ENCODE results near the gene PDE4A. TPM values are rescaled to one million over a fixed set of nuclear protein-coding genes. Genes with fewer than 3 reads are reported as not detected.
A peak's percentile ranks its signal among the peaks of the same experiment; 100 is the strongest.

The PDE4A gene
- total RNA-seq, 1 experiment from 2014 or later = 2.6 TPM

DNA sequence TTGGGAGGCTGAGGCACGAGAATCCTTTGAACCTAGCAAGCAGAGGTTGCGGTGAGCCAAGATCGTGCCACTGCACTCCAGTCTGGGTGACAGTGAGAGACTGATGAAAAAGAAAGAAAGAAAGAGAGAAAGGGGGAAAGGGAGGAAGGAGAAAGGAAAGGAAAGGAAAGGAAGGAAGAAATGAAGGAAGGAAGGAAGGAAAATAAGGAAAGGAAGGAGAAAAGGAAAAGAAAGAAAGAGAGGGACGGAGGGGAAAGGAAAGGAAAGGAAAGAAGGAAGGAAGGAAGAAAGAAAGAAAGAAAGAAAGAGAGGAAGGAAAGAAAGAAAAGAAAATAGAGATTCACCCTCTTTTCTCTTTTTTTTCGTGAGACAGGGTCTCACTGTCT is 8.7 kb downstream of the PDE4A start:
- Histone ChIP-seq H3K27me3 (ENCODE audit: control insufficient read depth, insufficient read depth, low read length) (peaks cover 71% of the 10 kb centered on the region), H3K4me3 (ENCODE audit: insufficient read depth, low read depth, low read length) (no peak overlapping the region), H3K36me3 (replicated peaks; ENCODE audit: control insufficient read depth, insufficient read depth, low read length) (no peaks in the 10 kb centered on the region)
- no peak for DNase-seq

DNA sequence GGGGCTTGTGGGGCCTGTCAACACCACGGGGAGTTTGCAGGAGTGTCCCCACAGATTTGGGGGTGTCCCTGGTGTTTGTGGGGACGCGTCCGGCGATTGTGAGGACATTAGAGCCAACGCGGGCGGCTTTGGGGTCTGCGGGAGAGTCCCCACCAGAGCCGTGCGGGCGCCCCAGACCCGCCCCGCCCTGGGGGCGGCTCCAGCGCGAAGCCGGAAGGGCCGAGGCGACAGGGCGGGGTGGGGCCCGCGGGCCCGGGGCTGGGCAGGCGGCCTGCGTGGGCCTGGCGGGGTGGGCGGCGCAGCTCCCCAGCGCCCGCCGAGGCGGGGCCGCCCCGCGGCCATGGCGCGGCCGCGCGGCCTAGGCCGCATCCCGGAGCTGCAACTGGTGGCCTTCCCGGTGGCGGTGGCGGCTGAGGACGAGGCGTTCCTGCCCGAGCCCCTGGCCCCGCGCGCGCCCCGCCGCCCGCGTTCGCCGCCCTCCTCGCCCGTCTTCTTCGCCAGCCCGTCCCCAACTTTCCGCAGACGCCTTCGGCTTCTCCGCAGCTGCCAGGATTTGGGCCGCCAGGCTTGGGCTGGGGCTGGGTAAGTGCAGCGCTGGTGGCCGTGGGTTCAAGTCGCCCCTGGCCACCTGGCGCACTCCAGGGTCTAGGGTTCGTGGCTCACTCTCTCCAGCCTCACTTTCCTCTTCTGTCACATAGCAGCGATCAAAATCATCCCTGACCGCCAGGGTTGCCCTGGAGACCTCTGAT is 10.3 kb downstream of the PDE4A start:
- DNase-seq = peak; percentile 87
- H3K27me3 ChIP-seq (ENCODE audit: control insufficient read depth, insufficient read depth, low read length) = peaks cover 56% of the 10 kb centered on the region
- H3K36me3 ChIP-seq (replicated peaks; ENCODE audit: control insufficient read depth, insufficient read depth, low read length) = no peaks in the 10 kb centered on the region
- H3K4me3 ChIP-seq (ENCODE audit: insufficient read depth, low read depth, low read length) = peak overlapping the region; percentile 34

DNA sequence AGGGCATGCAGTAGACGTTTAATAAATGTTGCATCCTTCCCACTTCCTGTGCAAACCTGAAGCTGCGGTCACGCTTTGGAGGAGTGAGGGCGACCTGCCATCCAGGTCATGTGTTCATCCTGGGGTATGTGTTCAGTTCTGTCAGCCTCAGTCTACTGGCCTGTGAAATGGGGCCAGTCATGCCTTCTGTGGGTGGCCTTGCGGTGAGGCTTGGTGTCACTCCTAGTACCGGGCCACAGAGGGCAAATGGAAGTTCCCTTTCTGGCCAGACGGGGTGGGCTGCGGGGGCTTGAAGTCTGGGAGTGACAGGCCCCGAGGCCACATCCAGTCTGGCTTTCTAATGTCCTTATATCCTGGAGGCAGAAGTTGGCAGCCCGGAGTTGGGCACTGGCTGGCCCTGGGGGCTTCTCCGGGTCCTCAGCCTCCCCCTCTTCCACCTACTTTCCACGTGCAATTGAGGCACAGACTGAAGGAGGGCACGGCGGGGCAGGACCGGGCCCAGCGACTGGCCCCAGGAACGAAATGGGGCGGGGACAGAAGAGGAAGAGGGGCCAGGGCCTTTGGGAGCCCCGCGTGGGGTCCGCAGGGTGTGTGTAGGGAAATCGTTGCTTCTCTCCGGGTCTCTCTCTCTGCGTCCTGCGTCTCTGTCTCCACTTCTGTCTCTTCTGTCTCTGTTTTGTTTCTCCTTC is 11.1 kb downstream of the PDE4A start:
- DNase-seq = peak; percentile 69
- Histone ChIP-seq H3K4me3 (ENCODE audit: insufficient read depth, low read depth, low read length) (peak overlapping the region; percentile 45), H3K27me3 (ENCODE audit: control insufficient read depth, insufficient read depth, low read length) (peaks cover 53% of the 10 kb centered on the region), H3K36me3 (replicated peaks; ENCODE audit: control insufficient read depth, insufficient read depth, low read length) (no peaks in the 10 kb centered on the region)

DNA sequence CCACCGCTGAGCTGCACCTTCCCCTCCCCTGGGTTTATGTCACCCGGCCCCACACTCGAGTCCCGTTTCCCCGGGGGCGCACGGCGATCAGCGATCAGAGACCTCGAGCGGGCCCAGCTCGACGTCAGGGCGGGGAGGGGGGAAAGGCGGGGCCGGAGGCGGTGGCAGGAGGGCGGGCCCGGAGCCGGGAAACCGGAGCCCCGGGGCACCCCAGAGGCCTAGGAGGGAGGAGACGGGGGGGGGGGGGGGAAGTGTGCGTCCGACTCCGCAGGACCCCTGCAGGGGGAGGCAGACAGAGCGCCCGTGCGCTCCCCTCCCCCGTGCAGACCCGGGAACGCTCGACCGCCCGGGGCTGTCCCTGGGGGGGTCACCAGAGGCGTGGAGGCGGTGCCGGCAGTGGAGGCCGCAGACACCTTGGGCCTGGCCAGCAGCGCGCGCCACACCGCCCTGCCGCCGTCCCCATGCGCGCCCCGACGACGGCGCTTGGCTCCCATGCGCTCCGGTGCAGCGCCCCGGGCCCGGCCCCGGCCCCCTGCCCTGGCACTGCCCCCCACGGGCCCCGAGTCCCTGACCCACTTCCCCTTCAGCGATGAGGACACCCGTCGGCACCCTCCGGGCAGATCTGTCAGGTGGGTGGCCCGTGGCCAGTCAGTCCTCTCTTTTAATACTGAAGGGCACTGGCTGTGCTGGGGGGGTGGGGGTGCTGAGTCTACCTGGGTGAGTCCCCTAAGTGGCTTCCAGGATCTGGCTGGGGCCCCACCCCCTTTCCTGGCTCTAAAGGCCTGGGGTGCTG is 11.8 kb downstream of the PDE4A start:
- Histone ChIP-seq H3K4me3 (ENCODE audit: insufficient read depth, low read depth, low read length) (peak overlapping the region; percentile 45), H3K27me3 (ENCODE audit: control insufficient read depth, insufficient read depth, low read length) (peaks cover 53% of the 10 kb centered on the region), H3K36me3 (replicated peaks; ENCODE audit: control insufficient read depth, insufficient read depth, low read length) (no peaks in the 10 kb centered on the region)
- DNase-seq = peak; percentile 94

DNA sequence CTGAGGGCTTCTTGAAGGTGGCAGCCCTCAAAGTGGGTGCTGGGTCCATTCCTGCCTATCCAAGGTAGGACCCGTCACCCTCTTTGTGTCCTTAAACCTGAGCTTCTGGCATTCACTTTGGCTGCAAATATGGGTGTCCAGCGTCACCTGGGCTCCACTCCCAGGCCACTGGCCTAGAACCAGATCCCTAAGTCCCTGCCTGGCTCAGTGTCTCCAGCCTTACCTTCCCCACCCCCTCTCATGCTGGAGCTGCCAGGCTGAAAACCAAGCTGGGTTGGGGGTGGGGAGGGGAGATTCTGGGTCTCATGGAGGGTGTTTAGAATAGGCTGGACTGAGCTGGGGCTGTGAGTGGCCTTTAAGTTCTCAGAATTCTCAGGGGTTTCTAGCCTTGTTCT is 12.4 kb downstream of the PDE4A start:
- Histone ChIP-seq H3K36me3 (replicated peaks; ENCODE audit: control insufficient read depth, insufficient read depth, low read length) (no peaks in the 10 kb centered on the region), H3K27me3 (ENCODE audit: control insufficient read depth, insufficient read depth, low read length) (peaks cover 47% of the 10 kb centered on the region), H3K4me3 (ENCODE audit: insufficient read depth, low read depth, low read length) (no peak overlapping the region; the same call in 1 of the 2 replicates)
- peak; percentile 60 for DNase-seq

DNA sequence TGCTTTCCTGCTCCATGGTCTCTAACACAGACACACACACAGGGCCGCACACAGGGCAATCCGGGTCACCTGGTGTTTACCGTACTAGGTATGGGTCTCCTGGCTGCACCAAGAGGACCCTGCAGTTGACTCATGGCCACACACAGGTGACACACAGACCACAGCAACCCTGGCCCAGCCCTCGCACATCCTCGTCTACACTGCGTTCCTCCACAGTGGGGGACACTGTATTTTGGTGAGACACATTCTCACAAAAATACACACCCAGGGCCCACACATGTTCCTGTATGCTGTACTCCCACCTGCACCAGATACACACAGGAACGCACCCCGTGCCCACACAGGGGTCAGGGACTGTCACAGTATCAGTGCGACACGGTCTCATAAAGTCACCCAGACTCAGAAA is 12.8 kb downstream of the PDE4A start:
- Histone ChIP-seq H3K36me3 (replicated peaks; ENCODE audit: control insufficient read depth, insufficient read depth, low read length) (no peaks in the 10 kb centered on the region), H3K27me3 (ENCODE audit: control insufficient read depth, insufficient read depth, low read length) (peaks cover 45% of the 10 kb centered on the region), H3K4me3 (ENCODE audit: insufficient read depth, low read depth, low read length) (no peak overlapping the region)
- no peak for DNase-seq

DNA sequence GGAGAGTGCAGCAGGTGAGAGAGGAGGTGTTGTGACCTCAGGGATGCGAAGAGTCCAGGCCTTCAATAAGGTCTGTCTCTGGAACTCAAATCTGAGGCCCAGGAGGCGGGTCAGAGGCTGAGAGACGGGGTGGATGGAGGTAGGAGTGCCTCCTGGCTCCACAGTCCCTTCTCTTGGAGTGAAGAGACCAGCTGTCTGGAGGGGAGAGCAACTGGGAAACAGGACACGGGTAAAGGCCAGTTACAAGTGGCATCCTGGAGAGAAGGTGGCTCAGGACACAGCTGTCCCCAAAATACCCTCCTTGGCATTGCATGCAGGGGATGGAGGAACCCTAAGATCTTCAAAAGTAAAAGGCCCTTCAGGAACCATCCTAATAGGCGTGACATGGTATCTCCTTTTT is 19.2 kb downstream of the PDE4A start:
- Histone ChIP-seq H3K4me3 (ENCODE audit: insufficient read depth, low read depth, low read length) (no peak overlapping the region), H3K27me3 (ENCODE audit: control insufficient read depth, insufficient read depth, low read length) (no peaks in the 10 kb centered on the region), H3K36me3 (replicated peaks; ENCODE audit: control insufficient read depth, insufficient read depth, low read length) (no peaks in the 10 kb centered on the region)
- DNase-seq = no peak

DNA sequence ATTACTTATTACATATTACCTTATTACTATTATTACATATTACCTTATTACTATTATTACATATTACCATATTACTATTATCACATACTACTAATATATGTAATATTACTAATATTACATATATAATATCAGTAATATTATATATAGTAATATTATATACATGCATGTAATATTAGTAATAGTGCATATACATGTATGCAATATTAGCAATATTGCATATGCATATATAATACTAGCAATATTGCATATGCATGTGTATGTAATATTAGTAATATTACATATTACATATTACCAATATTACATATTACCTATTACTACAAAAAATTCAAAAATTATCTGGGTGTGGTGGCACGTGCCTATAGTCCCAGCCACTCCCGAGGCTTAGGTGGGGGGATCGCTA is 22.4 kb downstream of the PDE4A start:
- Histone ChIP-seq H3K36me3 (replicated peaks; ENCODE audit: control insufficient read depth, insufficient read depth, low read length) (no peaks in the 10 kb centered on the region), H3K4me3 (ENCODE audit: insufficient read depth, low read depth, low read length) (no peak overlapping the region), H3K27me3 (ENCODE audit: control insufficient read depth, insufficient read depth, low read length) (no peaks in the 10 kb centered on the region)
- no peak for DNase-seq

DNA sequence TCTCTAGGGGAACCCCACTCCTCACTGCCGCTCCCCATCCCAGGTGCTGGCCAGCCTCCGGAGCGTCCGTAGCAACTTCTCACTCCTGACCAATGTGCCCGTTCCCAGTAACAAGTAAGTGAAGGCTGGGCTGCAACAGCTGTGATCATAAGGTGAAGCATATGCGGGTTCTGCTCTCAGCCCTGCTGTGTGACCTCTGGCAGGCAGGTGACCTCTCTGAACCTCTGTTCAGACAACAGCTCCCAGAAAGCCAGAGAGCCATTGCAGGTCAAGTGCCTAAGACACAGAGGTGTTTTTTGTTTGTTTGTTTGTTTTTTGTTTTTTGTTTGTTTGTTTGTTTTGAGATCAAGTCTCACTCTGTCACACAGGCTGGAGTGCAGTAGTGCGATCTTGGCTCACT is 28.7 kb downstream of the PDE4A start:
- H3K4me3 ChIP-seq (ENCODE audit: insufficient read depth, low read depth, low read length) = no peak overlapping the region
- H3K27me3 ChIP-seq (ENCODE audit: control insufficient read depth, insufficient read depth, low read length) = no peaks in the 10 kb centered on the region
- no peaks in the 10 kb centered on the region for H3K36me3 ChIP-seq (replicated peaks; ENCODE audit: control insufficient read depth, insufficient read depth, low read length)
- no peak for DNase-seq

DNA sequence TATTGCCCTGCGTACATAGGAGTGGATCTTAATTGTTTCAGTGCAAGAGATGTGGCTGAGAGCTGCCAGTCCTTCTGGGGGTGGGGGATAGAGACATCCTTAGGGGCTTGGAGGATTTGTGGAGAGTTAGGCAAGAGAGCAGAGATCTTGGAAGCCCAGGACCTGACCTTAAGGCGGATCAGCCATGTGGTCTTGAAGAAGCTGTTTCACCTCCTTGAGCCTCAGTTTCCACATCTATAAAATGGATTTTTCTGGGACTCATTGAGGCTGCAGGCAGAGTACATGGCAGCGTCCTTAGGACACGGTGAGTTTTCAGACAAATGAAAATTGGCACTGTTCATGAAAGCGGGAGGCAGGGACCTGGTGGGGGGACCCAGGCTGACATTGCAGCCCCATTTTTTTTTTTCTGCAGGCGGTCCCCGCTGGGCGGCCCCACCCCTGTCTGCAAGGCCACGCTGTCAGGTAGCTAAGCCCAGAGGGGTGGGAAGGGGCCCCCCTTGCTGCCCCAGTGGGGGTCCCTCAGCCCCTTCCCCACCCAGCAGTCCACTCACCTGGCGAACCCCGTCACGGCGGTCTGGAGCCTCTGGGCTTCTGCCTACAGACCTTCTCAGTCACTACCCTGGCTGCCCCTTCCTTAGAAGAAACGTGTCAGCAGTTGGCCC is 30.0 kb downstream of the PDE4A start:
- peak; percentile 28 for DNase-seq
- H3K36me3 ChIP-seq (replicated peaks; ENCODE audit: control insufficient read depth, insufficient read depth, low read length) = no peaks in the 10 kb centered on the region
- no peaks in the 10 kb centered on the region for H3K27me3 ChIP-seq (ENCODE audit: control insufficient read depth, insufficient read depth, low read length)
- no peak overlapping the region for H3K4me3 ChIP-seq (ENCODE audit: insufficient read depth, low read depth, low read length)

DNA sequence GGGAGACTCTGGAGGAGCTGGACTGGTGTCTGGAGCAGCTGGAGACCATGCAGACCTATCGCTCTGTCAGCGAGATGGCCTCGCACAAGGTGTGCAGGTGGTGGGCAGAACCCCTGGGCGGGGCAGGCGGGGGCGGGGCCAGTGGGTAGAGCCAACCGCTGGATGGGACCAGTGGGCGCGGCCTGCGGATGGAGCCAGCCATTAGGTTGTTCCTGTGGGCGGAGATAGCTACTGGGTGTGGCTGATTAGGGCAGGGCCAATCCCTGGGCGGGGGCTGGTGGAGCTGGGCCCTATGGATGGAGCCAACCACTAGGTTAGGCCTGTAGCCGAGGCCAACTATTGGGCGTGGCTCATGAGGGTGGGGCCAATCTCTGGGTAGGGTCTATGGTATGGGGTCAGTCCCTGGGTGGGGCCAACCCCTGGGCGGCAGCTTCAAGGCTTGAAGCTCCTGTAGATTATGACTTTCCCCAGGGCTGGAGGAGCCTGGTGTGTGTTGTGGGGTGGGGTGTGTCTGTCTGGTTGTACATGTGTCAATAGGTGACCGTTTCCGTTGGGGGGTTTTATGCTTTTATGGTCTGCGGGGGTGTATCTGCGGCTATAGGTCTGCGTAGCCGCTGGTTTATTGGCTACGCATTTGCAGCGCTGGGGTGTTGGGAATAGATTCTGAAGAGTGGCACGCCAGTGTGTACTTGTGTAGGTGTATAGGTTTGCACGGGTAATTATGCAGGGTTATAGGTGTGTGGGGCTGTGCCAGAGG is 30.7 kb downstream of the PDE4A start:
- peak; percentile 95 for DNase-seq
- Histone ChIP-seq H3K36me3 (replicated peaks; ENCODE audit: control insufficient read depth, insufficient read depth, low read length) (no peaks in the 10 kb centered on the region), H3K27me3 (ENCODE audit: control insufficient read depth, insufficient read depth, low read length) (no peaks in the 10 kb centered on the region), H3K4me3 (ENCODE audit: insufficient read depth, low read depth, low read length) (no peak overlapping the region)

DNA sequence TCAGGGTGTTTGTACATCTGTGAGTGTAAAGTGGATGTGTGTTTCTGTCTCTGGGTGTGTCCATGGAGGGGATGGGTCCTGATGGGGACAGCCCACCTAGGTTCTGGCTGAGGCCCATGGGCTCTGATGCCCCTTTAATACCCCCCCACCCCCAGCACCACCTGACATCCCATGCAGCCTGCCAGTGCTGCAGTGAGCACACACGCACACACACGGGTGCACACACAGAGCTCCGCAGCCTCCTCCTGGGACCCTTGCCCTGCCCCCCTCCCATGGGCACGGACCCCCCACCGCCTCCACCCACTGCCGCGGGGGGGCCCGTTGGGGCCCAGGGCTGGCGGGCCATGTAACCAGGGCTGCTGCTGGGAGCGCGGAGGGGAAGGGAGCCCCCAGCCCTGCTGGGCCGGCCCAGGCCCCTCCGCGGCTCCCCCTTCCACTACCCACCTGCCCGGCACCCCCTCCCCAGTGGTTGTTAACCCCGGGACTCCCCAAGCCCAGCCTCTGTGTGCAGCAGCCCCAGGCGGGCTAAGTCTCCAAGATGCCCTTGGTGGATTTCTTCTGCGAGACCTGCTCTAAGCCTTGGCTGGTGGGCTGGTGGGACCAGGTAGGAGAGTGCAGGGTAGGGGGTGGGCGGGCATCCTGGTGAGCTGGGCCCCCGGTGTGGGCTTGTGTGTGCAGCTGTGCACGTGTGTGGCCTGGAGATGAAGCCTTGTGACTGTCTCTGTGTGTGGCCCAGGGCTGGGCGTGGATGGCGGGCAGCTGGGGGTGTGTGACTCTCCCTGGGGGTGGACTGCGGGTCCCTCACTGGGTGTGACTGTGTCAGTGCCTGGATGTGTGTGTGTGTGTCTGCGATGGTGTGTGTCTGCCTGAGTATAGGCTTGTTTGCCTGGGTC is 32.6 kb downstream of the PDE4A start:
- H3K4me3 ChIP-seq (ENCODE audit: insufficient read depth, low read depth, low read length) = no peak overlapping the region
- DNase-seq = peak; percentile 68

DNA sequence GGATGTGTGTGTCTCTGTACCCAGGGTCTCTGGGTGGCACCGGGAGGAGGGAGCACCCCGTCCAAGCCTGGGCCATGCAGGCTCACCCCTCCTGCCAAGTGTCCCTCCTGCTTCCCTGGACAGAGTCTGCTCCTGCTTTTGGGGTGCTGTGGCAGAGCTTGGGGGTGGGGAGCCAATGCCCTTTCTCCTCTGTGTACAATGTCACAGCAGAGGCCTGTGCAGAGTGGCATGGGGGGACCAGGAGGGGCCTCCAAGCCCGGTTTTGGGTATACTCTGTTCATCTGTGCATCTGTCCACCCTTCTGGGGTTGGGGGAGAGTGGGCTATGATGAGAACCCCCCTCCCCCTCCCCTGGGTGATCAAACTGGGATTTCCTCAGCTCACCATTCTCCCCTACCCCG is 33.5 kb downstream of the PDE4A start:
- Histone ChIP-seq H3K4me3 (ENCODE audit: insufficient read depth, low read depth, low read length) (no peak overlapping the region), H3K27me3 (ENCODE audit: control insufficient read depth, insufficient read depth, low read length) (no peaks in the 10 kb centered on the region), H3K36me3 (replicated peaks; ENCODE audit: control insufficient read depth, insufficient read depth, low read length) (no peaks in the 10 kb centered on the region)
- no peak for DNase-seq

More for the DNA sequence above, 32.6 kb downstream of the PDE4A start:
- H3K36me3 ChIP-seq (replicated peaks; ENCODE audit: control insufficient read depth, insufficient read depth, low read length) = no peaks in the 10 kb centered on the region
- H3K27me3 ChIP-seq (ENCODE audit: control insufficient read depth, insufficient read depth, low read length) = no peaks in the 10 kb centered on the region
